Activated T-cell treated with anti-CD3 and anti-CD28 coated beads, Interleukin-2, amount 50 U/mL, for 72 hours (primary cell): ENCODE data around the gene BAIAP2. TPM values are rescaled to one million over a fixed set of nuclear protein-coding genes. Genes with fewer than 3 reads are reported as not detected.
A peak's percentile ranks its signal among the peaks of the same experiment; 100 is the strongest.

ENCODE experiments used
- ATAC-seq, 2 donors: fragments of 150-1000 bp; cut with Tn5 transposase; replicated peaks in 1 of 2; 2 replicates each; pipeline ENCODE4 v1.10.0; 2021; ENCODE audit warnings: moderate library complexity in 2 of 2, mild to moderate bottlenecking in 1 of 2
- DNase-seq, 2 donors: peaks; one replicate each; pipeline ENCODE4 v3.0.0; 2021 to 2022; ENCODE audit warnings: mixed read lengths in 1 of 2
- H3K27ac Mint-ChIP-seq: one replicate; pipeline ENCODE4 v1.8.0; 2022; ENCODE audit warnings: mild to moderate bottlenecking, moderate library complexity, mixed read lengths
- H3K27me3 Mint-ChIP-seq: one replicate; pipeline ENCODE4 v1.8.0; 2022; ENCODE audit warnings: low read depth, mixed read lengths
- H3K36me3 Mint-ChIP-seq, 2 donors: one replicate each; pipeline ENCODE4 v1.8.0; 2022; ENCODE audit warnings: mixed read lengths in 2 of 2, mild to moderate bottlenecking in 1 of 2; ENCODE audit not compliant: insufficient read depth in 2 of 2
- H3K4me1 Mint-ChIP-seq: one replicate; pipeline ENCODE4 v1.8.0; 2022; ENCODE audit warnings: low read depth, mixed read lengths
- H3K4me3 Mint-ChIP-seq, 2 donors: one replicate each; pipeline ENCODE4 v1.8.0; 2022; ENCODE audit warnings: mild to moderate bottlenecking in 2 of 2, mixed read lengths in 2 of 2, moderate library complexity in 2 of 2
- H3K9me3 Mint-ChIP-seq, 2 donors: one replicate each; pipeline ENCODE4 v1.8.0; 2022; ENCODE audit warnings: mixed read lengths in 2 of 2
- total RNA-seq, 2 donors: library from RNA; stranded (reverse); gene quantifications; one replicate each; pipeline ENCODE4 v1.2.3, GENCODE V29; 2022

Gene BAIAP2
- total RNA-seq, 2 donors from 2014 or later, result 8.7 TPM

DNA sequence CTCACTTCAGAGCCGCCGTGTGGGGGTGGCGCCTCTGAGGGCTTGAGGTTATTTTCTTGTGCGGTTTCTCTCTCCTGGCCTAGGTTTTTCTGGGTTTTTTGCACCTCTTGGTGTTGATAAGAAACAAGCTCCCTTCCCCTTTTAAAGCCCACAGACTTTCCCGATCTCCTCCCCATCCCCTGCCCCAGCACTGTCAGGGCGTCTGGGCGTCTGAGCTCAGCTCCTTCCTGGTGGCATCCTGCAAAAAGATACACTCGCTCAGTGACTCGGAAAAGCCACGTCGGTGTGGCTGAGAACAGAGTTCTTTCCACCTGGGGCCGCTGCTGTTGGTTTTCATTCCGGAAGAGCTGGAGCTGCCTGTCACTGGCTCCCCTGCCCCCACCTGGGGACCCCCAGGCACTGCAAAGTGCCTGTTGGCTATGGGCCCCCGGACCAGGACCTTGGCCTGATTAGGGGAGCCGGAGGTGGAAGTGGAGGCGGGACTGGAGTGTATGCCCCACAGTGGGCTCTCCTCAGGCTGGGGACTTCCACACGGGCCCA is 14.5 kb downstream of the BAIAP2 start:
- Mint-ChIP-seq H3K4me1 (peaks cover 12% of the 10 kb centered on the region), H3K36me3 (no peaks in the 10 kb centered on the region), H3K9me3 (no peaks in the 10 kb centered on the region), H3K4me3 (peak overlapping the region; percentile 41 to 53), H3K27ac (no peak overlapping the region), H3K27me3 (no peaks in the 10 kb centered on the region)
- DNase-seq (no peak), ATAC-seq (peak; percentile 35 to 56)

DNA sequence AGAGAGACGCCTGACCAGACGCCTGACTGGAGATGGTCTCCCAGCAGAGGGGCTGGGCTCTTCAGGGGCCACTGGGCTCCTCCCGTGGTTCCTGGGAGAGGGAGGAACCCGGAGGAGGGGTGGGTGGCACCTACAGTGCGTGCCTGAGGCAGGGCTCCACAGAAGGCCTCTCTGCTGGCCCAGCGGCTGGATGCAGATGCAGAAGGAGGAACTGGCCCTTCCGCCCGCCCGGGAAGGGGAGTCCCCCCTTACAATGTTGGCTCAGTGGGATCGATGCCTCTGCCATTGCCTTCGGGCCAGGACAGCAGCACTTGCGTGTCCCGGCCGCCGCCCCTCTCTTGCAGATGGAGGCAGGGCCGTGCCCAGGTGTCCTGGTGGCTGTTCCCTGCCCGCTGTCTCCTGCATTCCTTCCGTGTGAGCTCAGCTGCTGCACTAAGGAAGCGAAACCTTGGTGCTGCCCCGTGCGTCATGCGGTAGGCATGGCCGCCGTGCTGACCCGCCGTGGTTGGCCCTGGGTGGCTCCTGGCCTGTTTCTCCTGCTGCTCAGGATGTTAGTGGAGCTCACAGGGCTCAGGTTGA is 15.1 kb downstream of the BAIAP2 start:
- no peak for DNase-seq
- no peaks in the 10 kb centered on the region for H3K9me3 Mint-ChIP-seq
- no peaks in the 10 kb centered on the region for H3K27me3 Mint-ChIP-seq
- no peak for ATAC-seq
- peaks cover 12% of the 10 kb centered on the region for H3K4me1 Mint-ChIP-seq
- H3K36me3 Mint-ChIP-seq, result no peaks in the 10 kb centered on the region
- H3K27ac Mint-ChIP-seq, result no peak overlapping the region
- no peak overlapping the region for H3K4me3 Mint-ChIP-seq

DNA sequence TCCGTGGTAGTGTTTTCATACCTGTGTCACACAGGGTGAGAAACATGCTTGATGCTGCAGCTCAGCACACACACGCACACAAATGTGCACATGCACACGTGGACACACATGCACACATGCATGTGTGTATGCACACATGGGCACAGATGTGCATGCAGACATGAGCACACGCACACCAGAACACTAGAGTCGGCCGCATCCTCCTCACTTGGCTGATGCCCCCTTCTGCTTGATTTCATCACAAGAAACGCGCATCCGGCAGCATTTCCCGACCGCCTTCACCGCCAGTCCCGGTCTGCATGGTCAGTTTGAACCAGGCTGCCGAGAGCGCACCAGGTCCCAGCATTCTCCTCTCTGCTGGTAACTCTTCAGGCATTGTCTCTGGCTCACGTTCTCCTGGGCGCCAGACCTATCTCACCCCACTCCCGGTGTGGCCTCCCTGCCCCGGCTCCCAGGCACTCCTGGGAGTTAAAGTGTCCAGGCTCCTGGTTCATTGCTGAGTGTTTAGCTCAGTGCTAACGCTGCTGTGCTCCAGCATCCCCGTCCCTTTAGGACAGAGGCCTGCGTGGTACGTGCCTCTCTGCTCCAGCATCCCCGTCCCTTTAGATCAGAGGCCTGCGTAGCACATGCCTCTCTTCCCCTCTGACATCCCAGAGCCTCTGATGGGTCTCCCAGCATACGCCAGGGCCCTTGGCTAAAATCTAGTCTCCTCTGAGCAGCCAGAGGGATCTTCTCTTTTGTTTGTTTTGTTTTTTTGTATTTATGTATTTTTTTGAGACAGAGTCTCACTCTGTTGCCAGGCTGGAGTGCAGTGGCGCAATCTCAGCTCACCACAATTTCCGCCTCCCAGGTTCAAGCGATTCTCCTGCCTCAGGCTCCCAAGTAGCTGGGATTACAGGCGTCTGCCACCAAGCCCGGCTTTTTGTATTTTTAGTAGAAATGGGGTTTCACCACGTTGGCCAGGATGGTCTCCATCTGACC is 16.0 kb downstream of the BAIAP2 start:
- H3K4me1 Mint-ChIP-seq, result peaks cover 12% of the 10 kb centered on the region
- no peak overlapping the region for H3K27ac Mint-ChIP-seq
- H3K4me3 Mint-ChIP-seq, result no peak overlapping the region
- DNase-seq (no peak), ATAC-seq (no peak)
- H3K9me3 Mint-ChIP-seq, result no peaks in the 10 kb centered on the region
- no peaks in the 10 kb centered on the region for H3K36me3 Mint-ChIP-seq
- no peaks in the 10 kb centered on the region for H3K27me3 Mint-ChIP-seq

- Mint-ChIP-seq H3K9me3 (no peaks in the 10 kb centered on the region), H3K4me3 (no peak overlapping the region), H3K27me3 (no peaks in the 10 kb centered on the region), H3K4me1 (peaks cover 12% of the 10 kb centered on the region), H3K27ac (no peak overlapping the region), H3K36me3 (no peaks in the 10 kb centered on the region)
- no peak for ATAC-seq
- DNase-seq, result no peak
Measured at GRCh38 chr17:81052199-81052997, 17.4 kb downstream of the BAIAP2 start.

- H3K27me3 Mint-ChIP-seq, result no peaks in the 10 kb centered on the region
- ATAC-seq (no peak), DNase-seq (no peak)
- H3K4me1 Mint-ChIP-seq, result peaks cover 12% of the 10 kb centered on the region
- no peak overlapping the region for H3K4me3 Mint-ChIP-seq
- no peaks in the 10 kb centered on the region for H3K36me3 Mint-ChIP-seq
- H3K9me3 Mint-ChIP-seq, result no peaks in the 10 kb centered on the region
- H3K27ac Mint-ChIP-seq, result no peak overlapping the region
Measured at GRCh38 chr17:81053041-81053970, 18.4 kb downstream of the BAIAP2 start.

GRCh38 chr17:81054308-81054707 is 19.4 kb downstream of the BAIAP2 start:
- no peak overlapping the region for H3K4me3 Mint-ChIP-seq
- H3K27me3 Mint-ChIP-seq, result no peaks in the 10 kb centered on the region
- no peak overlapping the region for H3K27ac Mint-ChIP-seq
- DNase-seq (no peak), ATAC-seq (no peak)
- no peaks in the 10 kb centered on the region for H3K9me3 Mint-ChIP-seq
- H3K36me3 Mint-ChIP-seq, result no peaks in the 10 kb centered on the region
- peaks cover 7% of the 10 kb centered on the region for H3K4me1 Mint-ChIP-seq

- DNase-seq (no peak), ATAC-seq (no peak)
- Mint-ChIP-seq H3K4me3 (no peak overlapping the region), H3K9me3 (no peaks in the 10 kb centered on the region), H3K4me1 (peaks cover 1% of the 10 kb centered on the region), H3K36me3 (no peaks in the 10 kb centered on the region), H3K27ac (no peak overlapping the region), H3K27me3 (no peaks in the 10 kb centered on the region)
Measured at GRCh38 chr17:81054881-81055370, 20.0 kb downstream of the BAIAP2 start.

DNA sequence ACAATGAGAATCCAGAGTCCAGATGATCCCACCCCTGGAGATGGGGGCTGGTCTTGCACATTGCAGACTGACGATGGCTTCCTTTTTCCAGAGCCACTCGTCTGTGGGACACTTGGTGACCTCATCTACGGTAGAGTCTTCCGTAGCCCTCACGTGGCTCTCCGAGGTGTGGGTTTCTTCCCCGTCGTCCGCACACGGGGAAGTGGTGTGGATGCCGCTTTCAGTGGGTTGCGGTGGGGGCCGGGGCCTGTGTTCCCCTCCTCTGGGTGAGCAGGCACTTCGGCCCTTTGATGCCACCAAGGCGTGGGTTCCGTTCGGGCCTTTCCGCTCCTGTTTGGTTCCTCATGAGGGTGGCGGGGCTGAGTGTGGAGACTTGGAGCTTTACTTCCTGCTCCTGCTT is 21.4 kb downstream of the BAIAP2 start:
- ATAC-seq (no peak), DNase-seq (no peak)
- no peak overlapping the region for H3K4me3 Mint-ChIP-seq
- no peaks in the 10 kb centered on the region for H3K9me3 Mint-ChIP-seq
- H3K27ac Mint-ChIP-seq, result no peak overlapping the region
- no peaks in the 10 kb centered on the region for H3K4me1 Mint-ChIP-seq
- no peaks in the 10 kb centered on the region for H3K27me3 Mint-ChIP-seq
- no peaks in the 10 kb centered on the region for H3K36me3 Mint-ChIP-seq

DNA sequence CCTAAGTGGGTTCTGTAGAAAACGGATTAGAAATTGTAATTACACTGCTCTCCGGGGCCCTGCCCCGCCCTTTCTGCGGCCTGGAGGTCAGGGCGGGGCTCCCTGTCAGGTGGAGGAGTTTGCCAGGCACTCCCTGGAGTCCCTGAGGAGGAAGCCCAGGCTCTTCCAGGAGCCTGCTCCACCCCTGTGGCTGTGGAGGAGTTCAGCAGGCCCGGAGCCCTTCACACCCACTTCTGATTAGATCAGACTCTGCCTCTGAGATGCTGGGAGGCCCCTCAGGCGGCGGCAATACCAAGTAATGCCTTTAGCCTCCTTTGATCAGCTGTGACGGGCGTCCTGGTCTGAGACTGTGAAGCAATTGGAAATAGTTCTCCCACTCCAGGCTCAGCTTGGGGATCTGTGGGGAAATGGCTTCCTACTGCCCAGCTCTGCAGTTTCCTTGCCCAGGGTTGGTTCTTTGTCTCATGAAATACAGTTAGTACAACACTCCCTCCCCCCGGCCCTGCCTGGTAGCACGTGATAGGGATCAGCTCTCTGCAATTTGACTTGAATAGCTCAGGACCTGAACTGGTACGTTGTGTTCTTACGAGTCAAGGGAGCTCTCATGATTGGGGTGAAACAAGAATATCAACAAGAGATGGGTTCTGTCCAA is 22.3 kb downstream of the BAIAP2 start:
- H3K9me3 Mint-ChIP-seq, result no peaks in the 10 kb centered on the region
- H3K27ac Mint-ChIP-seq, result no peak overlapping the region
- no peaks in the 10 kb centered on the region for H3K27me3 Mint-ChIP-seq
- ATAC-seq (no peak), DNase-seq (no peak)
- no peaks in the 10 kb centered on the region for H3K36me3 Mint-ChIP-seq
- no peaks in the 10 kb centered on the region for H3K4me1 Mint-ChIP-seq
- H3K4me3 Mint-ChIP-seq, result no peak overlapping the region

GRCh38 chr17:81057777-81058176 is 22.8 kb downstream of the BAIAP2 start:
- Mint-ChIP-seq H3K4me1 (no peaks in the 10 kb centered on the region), H3K4me3 (no peak overlapping the region), H3K27me3 (no peaks in the 10 kb centered on the region), H3K9me3 (no peaks in the 10 kb centered on the region), H3K36me3 (no peaks in the 10 kb centered on the region), H3K27ac (no peak overlapping the region)
- no peak for DNase-seq
- no peak for ATAC-seq

GRCh38 chr17:81058263-81058871 is 23.4 kb downstream of the BAIAP2 start:
- H3K36me3 Mint-ChIP-seq, result no peaks in the 10 kb centered on the region
- H3K9me3 Mint-ChIP-seq, result no peaks in the 10 kb centered on the region
- H3K4me3 Mint-ChIP-seq, result no peak overlapping the region
- no peak overlapping the region for H3K27ac Mint-ChIP-seq
- H3K27me3 Mint-ChIP-seq, result no peaks in the 10 kb centered on the region
- no peak for ATAC-seq
- H3K4me1 Mint-ChIP-seq, result no peaks in the 10 kb centered on the region
- no peak for DNase-seq
